Astrocyte (in vitro differentiated cells and primary cell): Measurements from ENCODE around the gene PPFIA1.

Experiments
- EZH2 ChIP-seq: IDR thresholded peaks from 2 replicates; pipeline ENCODE4 v1.6.1; 2012; ENCODE audit warnings: mild to moderate bottlenecking, low read length, inconsistent platforms; ENCODE audit not compliant: insufficient read depth
- TF ChIP-seq, protein P1 (sequence below): IDR thresholded peaks from 2 replicates; pipeline ENCODE4 v1.5.1; 2011; ENCODE audit warnings: low read depth, mild to moderate bottlenecking, inconsistent platforms, low read length, moderate library complexity; ENCODE audit not compliant: insufficient read depth

GRCh38 chr11:70384566-70385152 lies 114.2 kb downstream of the PPFIA1 start:
- TF ChIP-seq, protein P1, sequence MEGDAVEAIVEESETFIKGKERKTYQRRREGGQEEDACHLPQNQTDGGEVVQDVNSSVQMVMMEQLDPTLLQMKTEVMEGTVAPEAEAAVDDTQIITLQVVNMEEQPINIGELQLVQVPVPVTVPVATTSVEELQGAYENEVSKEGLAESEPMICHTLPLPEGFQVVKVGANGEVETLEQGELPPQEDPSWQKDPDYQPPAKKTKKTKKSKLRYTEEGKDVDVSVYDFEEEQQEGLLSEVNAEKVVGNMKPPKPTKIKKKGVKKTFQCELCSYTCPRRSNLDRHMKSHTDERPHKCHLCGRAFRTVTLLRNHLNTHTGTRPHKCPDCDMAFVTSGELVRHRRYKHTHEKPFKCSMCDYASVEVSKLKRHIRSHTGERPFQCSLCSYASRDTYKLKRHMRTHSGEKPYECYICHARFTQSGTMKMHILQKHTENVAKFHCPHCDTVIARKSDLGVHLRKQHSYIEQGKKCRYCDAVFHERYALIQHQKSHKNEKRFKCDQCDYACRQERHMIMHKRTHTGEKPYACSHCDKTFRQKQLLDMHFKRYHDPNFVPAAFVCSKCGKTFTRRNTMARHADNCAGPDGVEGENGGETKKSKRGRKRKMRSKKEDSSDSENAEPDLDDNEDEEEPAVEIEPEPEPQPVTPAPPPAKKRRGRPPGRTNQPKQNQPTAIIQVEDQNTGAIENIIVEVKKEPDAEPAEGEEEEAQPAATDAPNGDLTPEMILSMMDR: no peak
- no peak for TF ChIP-seq EZH2
